WTC11 (cell line): ENCODE results near the gene LYPD1. TPM values are rescaled to one million over a fixed set of nuclear protein-coding genes. Genes with fewer than 3 reads are reported as not detected.

Source experiments
- ATAC-seq: fragments of 200-7000 bp; cut with Tn5 transposase; 2 replicates; pipeline ENCODE4 v1.10.0; 2021; ENCODE audit warnings: mild to moderate bottlenecking, moderate library complexity
- CTCF ChIA-PET: fragments of 300-600 bp; sonication (Branson Sonifier 250); formaldehyde crosslinking; loops from one replicate; lab custom pipeline; 2021; ENCODE audit warnings: antibody characterized with exemption; lab: Charles Lee
- POLR2A ChIA-PET: fragments of 350-600 bp; sonication (Branson Sonifier 250); formaldehyde crosslinking; loops from one replicate; lab custom pipeline; 2021; ENCODE audit warnings: antibody characterized with exemption; lab: Charles Lee
- DNase-seq: peaks from one replicate; pipeline ENCODE4 v3.0.0; 2021; ENCODE audit warnings: low spot score
- H3K27ac Mint-ChIP-seq: 2 replicates; pipeline ENCODE4 v1.8.0; 2021; ENCODE audit warnings: mixed read lengths
- H3K27me3 Mint-ChIP-seq: 2 replicates; pipeline ENCODE4 v1.8.0; 2021; ENCODE audit warnings: low read depth, mild to moderate bottlenecking, moderate library complexity, mixed read lengths
- H3K36me3 Mint-ChIP-seq: 2 replicates; pipeline ENCODE4 v1.8.0; 2021; ENCODE audit warnings: mixed read lengths
- H3K4me1 Mint-ChIP-seq: 2 replicates; pipeline ENCODE4 v1.8.0; 2022; ENCODE audit warnings: mixed read lengths
- H3K4me3 Mint-ChIP-seq: 2 replicates; pipeline ENCODE4 v1.8.0; 2021; ENCODE audit warnings: mild to moderate bottlenecking, moderate library complexity, mixed read lengths
- H3K9me3 Mint-ChIP-seq: 2 replicates; pipeline ENCODE4 v1.8.0; 2021; ENCODE audit warnings: mixed read lengths
- CREM ChIP-seq: sonication (generic); formaldehyde crosslinking; IDR thresholded peaks from 2 replicates; pipeline ENCODE4 v1.8.1; 2022; ENCODE audit warnings: mild to moderate bottlenecking, missing genetic modification reagents, moderate library complexity
- E2F5 ChIP-seq: sonication (generic); formaldehyde crosslinking; IDR thresholded peaks from 2 replicates; pipeline ENCODE4 v1.8.1; 2022; ENCODE audit warnings: mild to moderate bottlenecking, moderate library complexity, missing genetic modification reagents
- ELF4 ChIP-seq: sonication (generic); formaldehyde crosslinking; IDR thresholded peaks from 2 replicates; pipeline ENCODE4 v1.8.1; 2022; ENCODE audit warnings: low read depth, mild to moderate bottlenecking, moderate library complexity, missing genetic modification reagents
- HMGA2 ChIP-seq: fragments of 250-450 bp; sonication (Bioruptor Pico); IDR thresholded peaks from 2 replicates; pipeline ENCODE4 v1.4.0; 2021; ENCODE audit warnings: mild to moderate bottlenecking, moderate library complexity
- HMGXB4 ChIP-seq: sonication (generic); formaldehyde crosslinking; IDR thresholded peaks from 2 replicates; pipeline ENCODE4 v1.8.1; 2023; ENCODE audit warnings: mild to moderate bottlenecking, moderate library complexity, missing genetic modification reagents
- JUN ChIP-seq: sonication (generic); formaldehyde crosslinking; IDR thresholded peaks from 2 replicates; pipeline ENCODE4 v1.8.0; 2023; ENCODE audit warnings: mild to moderate bottlenecking, missing genetic modification reagents
- MXD4 ChIP-seq: fragments of 250-450 bp; sonication (Bioruptor Pico); IDR thresholded peaks from 2 replicates; pipeline ENCODE4 v1.8.0; 2021; ENCODE audit warnings: mild to moderate bottlenecking, moderate library complexity, borderline replicate concordance
- NFE2L1 ChIP-seq: sonication (generic); formaldehyde crosslinking; IDR thresholded peaks from 2 replicates; pipeline ENCODE4 v1.8.1; 2023; ENCODE audit warnings: missing genetic modification reagents
- OVOL2 ChIP-seq: fragments of 250-450 bp; sonication (Bioruptor Pico); IDR thresholded peaks from 2 replicates; pipeline ENCODE4 v1.9.0; 2021; ENCODE audit warnings: mild to moderate bottlenecking, borderline replicate concordance
- PRDM15 ChIP-seq: sonication (generic); formaldehyde crosslinking; IDR thresholded peaks from 2 replicates; pipeline ENCODE4 v1.8.0; 2022; ENCODE audit warnings: missing genetic modification reagents
- TCF7 ChIP-seq: sonication (generic); formaldehyde crosslinking; IDR thresholded peaks from 2 replicates; pipeline ENCODE4 v1.8.0; 2022; ENCODE audit warnings: mild to moderate bottlenecking, low read depth, missing genetic modification reagents, moderate library complexity
- TEAD1 ChIP-seq: sonication (generic); formaldehyde crosslinking; IDR thresholded peaks from 2 replicates; pipeline ENCODE4 v1.8.0; 2022; ENCODE audit warnings: mild to moderate bottlenecking, missing genetic modification reagents
- TEAD4 ChIP-seq: sonication (generic); formaldehyde crosslinking; IDR thresholded peaks from 2 replicates; pipeline ENCODE4 v1.8.0; 2022; ENCODE audit warnings: mild to moderate bottlenecking, missing genetic modification reagents
- USF1 ChIP-seq: sonication (generic); formaldehyde crosslinking; IDR thresholded peaks from 2 replicates; pipeline ENCODE4 v1.8.0; 2022; ENCODE audit warnings: mild to moderate bottlenecking, missing genetic modification reagents
- ZNF121 ChIP-seq: sonication (generic); formaldehyde crosslinking; IDR thresholded peaks from 2 replicates; pipeline ENCODE4 v1.8.0; 2023; ENCODE audit warnings: missing genetic modification reagents
- total RNA-seq: library from RNA; stranded (reverse); gene quantifications from 3 replicates; pipeline ENCODE4 v1.2.3, GENCODE V29; 2021

The LYPD1 gene
- total RNA-seq, 1 experiment from 2014 or later = 2.8 TPM

- Mint-ChIP-seq H3K27ac (no peak overlapping the region), H3K36me3 (no peaks in the 10 kb centered on the region), H3K4me1 (peaks cover 31% of the 10 kb centered on the region), H3K9me3 (no peaks in the 10 kb centered on the region), H3K4me3 (no peak overlapping the region), H3K27me3 (no peaks in the 10 kb centered on the region)
- ATAC-seq (no peak), DNase-seq (no peak)
- ChIA-PET POLR2A (no interaction called here), CTCF (no interaction called here)
- no peak for TF ChIP-seq ELF4
- no peak for TF ChIP-seq NFE2L1 (CRISPR knock-in tag)
- no peak for TF ChIP-seq CREM (CRISPR knock-in tag)
- TF ChIP-seq JUN (CRISPR knock-in tag) = no peak
Measured at GRCh38 chr2:132642415-132642814, 27.6 kb downstream of the LYPD1 start.

GRCh38 chr2:132641819-132642218 lies 28.2 kb downstream of the LYPD1 start:
- POLR2A ChIA-PET = no interaction called here

GRCh38 chr2:132640116-132640515 lies 29.9 kb downstream of the LYPD1 start:
- Mint-ChIP-seq H3K27me3 (no peaks in the 10 kb centered on the region), H3K36me3 (no peaks in the 10 kb centered on the region), H3K27ac (no peak overlapping the region), H3K4me1 (peaks cover 20% of the 10 kb centered on the region), H3K4me3 (no peak overlapping the region), H3K9me3 (no peaks in the 10 kb centered on the region)
- DNase-seq (no peak), ATAC-seq (no peak)
- POLR2A ChIA-PET = no interaction called here
- CTCF ChIA-PET = no interaction called here
- TF ChIP-seq HMGXB4 = no peak
- TF ChIP-seq TEAD1 (CRISPR knock-in tag) = no peak
- no peak for TF ChIP-seq USF1
- no peak for TF ChIP-seq ELF4
- no peak for TF ChIP-seq MXD4 (CRISPR knock-in tag)
- TF ChIP-seq OVOL2 (CRISPR knock-in tag) = no peak
- TF ChIP-seq HMGA2 (CRISPR knock-in tag) = no peak
- no peak for TF ChIP-seq ZNF121 (CRISPR knock-in tag)

More at GRCh38 chr2:132641819-132642218, 28.2 kb downstream of the LYPD1 start:
- no peak for DNase-seq
- no peaks in the 10 kb centered on the region for H3K27me3 Mint-ChIP-seq
- H3K4me1 Mint-ChIP-seq = peaks cover 31% of the 10 kb centered on the region
- ATAC-seq = no peak
- no peak for TF ChIP-seq TCF7 (CRISPR knock-in tag)
- no peak for TF ChIP-seq PRDM15 (CRISPR knock-in tag)
- no peak for TF ChIP-seq TEAD4 (CRISPR knock-in tag)
- TF ChIP-seq E2F5 = no peak
- TF ChIP-seq, all 79 proteins: peak for 0
- Mint-ChIP-seq H3K4me3 (no peak overlapping the region), H3K36me3 (no peaks in the 10 kb centered on the region), H3K9me3 (no peaks in the 10 kb centered on the region), H3K27ac (no peak overlapping the region)
- CTCF ChIA-PET = no interaction called here
